H9 (cell line): ENCODE data around the gene ZFP36L1. TPM values are rescaled to one million over a fixed set of nuclear protein-coding genes. Genes with fewer than 3 reads are reported as not detected.

ENCODE experiments used
- DNase-seq: peaks from one replicate; pipeline ENCODE4 v3.0.0-alpha.2; 2017
- H2AFZ ChIP-seq: one replicate; pipeline ENCODE4 v1.6.1; 2013; ENCODE audit warnings: mild to moderate bottlenecking, low read length, control low read depth, moderate library complexity
- H2AK5ac ChIP-seq: 2 replicates; pipeline ENCODE4 v1.6.1; 2013; ENCODE audit warnings: low read length, control low read depth, mixed read lengths; ENCODE audit not compliant: insufficient read length
- H2BK120ac ChIP-seq: one replicate; pipeline ENCODE4 v1.6.1; 2013; ENCODE audit warnings: low read depth, mild to moderate bottlenecking, low read length, control low read depth, inconsistent platforms; ENCODE audit not compliant: poor library complexity, severe bottlenecking
- H2BK12ac ChIP-seq: 2 replicates; pipeline ENCODE4 v1.6.1; 2013; ENCODE audit warnings: low read length, control low read depth, mixed read lengths, low read depth; ENCODE audit not compliant: insufficient read length
- H2BK15ac ChIP-seq: 2 replicates; pipeline ENCODE4 v1.6.1; 2013; ENCODE audit warnings: low read depth, low read length, control low read depth
- H2BK20ac ChIP-seq: one replicate; pipeline ENCODE4 v1.6.1; 2013; ENCODE audit warnings: low read depth, mild to moderate bottlenecking, low read length, control low read depth, inconsistent platforms; ENCODE audit not compliant: poor library complexity, severe bottlenecking
- H2BK5ac ChIP-seq: 2 replicates; pipeline ENCODE4 v1.6.1; 2013; ENCODE audit warnings: low read length, control low read depth, mixed read lengths; ENCODE audit not compliant: insufficient read length
- H3K14ac ChIP-seq: 2 replicates; pipeline ENCODE4 v1.6.1; 2013; ENCODE audit warnings: low read length, control low read depth; ENCODE audit not compliant: insufficient read depth
- H3K18ac ChIP-seq: 2 replicates; pipeline ENCODE4 v1.6.1; 2013; ENCODE audit warnings: low read depth, mild to moderate bottlenecking, mixed read lengths, low read length, control low read depth; ENCODE audit not compliant: insufficient read length
- H3K23ac ChIP-seq: 2 replicates; pipeline ENCODE4 v1.6.1; 2013; ENCODE audit warnings: low read length, control low read depth, mixed read lengths, low read depth; ENCODE audit not compliant: insufficient read length
- H3K23me2 ChIP-seq: 2 replicates; pipeline ENCODE4 v1.6.1; 2013; ENCODE audit warnings: low read depth, mild to moderate bottlenecking, mixed read lengths, low read length, control low read depth; ENCODE audit not compliant: insufficient read length, poor library complexity, severe bottlenecking
- H3K27ac ChIP-seq: 2 replicates; pipeline ENCODE4 v1.5.1; 2013; ENCODE audit warnings: low read length, control low read depth, mixed read lengths, low read depth; ENCODE audit not compliant: insufficient read length
- H3K27me3 ChIP-seq: 2 replicates; pipeline ENCODE4 v1.6.1; 2013; ENCODE audit warnings: low read length, control low read depth, inconsistent platforms; ENCODE audit not compliant: insufficient read depth
- H3K4ac ChIP-seq: 2 replicates; pipeline ENCODE4 v1.6.1; 2013; ENCODE audit warnings: low read depth, mild to moderate bottlenecking, control low read depth, inconsistent platforms, low read length, moderate library complexity
- H3K4me1 ChIP-seq: 2 replicates; pipeline ENCODE4 v1.6.1; 2013; ENCODE audit warnings: low read length, control low read depth, inconsistent platforms; ENCODE audit not compliant: insufficient read depth
- H3K4me2 ChIP-seq: 2 replicates; pipeline ENCODE4 v1.6.1; 2013; ENCODE audit warnings: low read length, control low read depth, mixed read lengths; ENCODE audit not compliant: insufficient read length, insufficient read depth
- H3K56ac ChIP-seq: 2 replicates; pipeline ENCODE4 v1.6.1; 2013; ENCODE audit warnings: low read depth, mild to moderate bottlenecking, mixed read lengths, low read length, control low read depth; ENCODE audit not compliant: insufficient read length
- H3K79me1 ChIP-seq: 2 replicates; pipeline ENCODE4 v1.6.1; 2013; ENCODE audit warnings: low read depth, mild to moderate bottlenecking, moderate library complexity, low read length, control low read depth, inconsistent platforms; ENCODE audit not compliant: insufficient read depth, poor library complexity, severe bottlenecking
- H3K79me2 ChIP-seq: 2 replicates; pipeline ENCODE4 v1.6.1; 2013; ENCODE audit warnings: low read length, control low read depth, inconsistent platforms; ENCODE audit not compliant: insufficient read depth
- H3K9ac ChIP-seq: 2 replicates; pipeline ENCODE4 v1.6.1; 2013; ENCODE audit warnings: low read length, control low read depth, mixed read lengths; ENCODE audit not compliant: insufficient read length; ENCODE audit errors: extremely low read depth
- H3K9me3 ChIP-seq: one replicate; pipeline ENCODE4 v1.6.1; 2013; ENCODE audit warnings: low read depth, low read length, inconsistent platforms; ENCODE audit not compliant: control insufficient read depth
- H3T11ph ChIP-seq: one replicate; pipeline ENCODE4 v1.6.1; 2013; ENCODE audit warnings: mild to moderate bottlenecking, low read length, control low read depth, inconsistent platforms
- H4K20me1 ChIP-seq: one replicate; pipeline ENCODE4 v1.6.1; 2013; ENCODE audit not compliant: control insufficient read depth, insufficient read length, insufficient read depth
- H4K5ac ChIP-seq: 2 replicates; pipeline ENCODE4 v1.6.1; 2013; ENCODE audit warnings: low read depth, mild to moderate bottlenecking, mixed read lengths, low read length, control low read depth; ENCODE audit not compliant: insufficient read length
- H4K8ac ChIP-seq: replicated peaks from 2 replicates; pipeline ENCODE4 v1.6.1; 2013; ENCODE audit warnings: low read length, control low read depth, mixed read lengths, low read depth; ENCODE audit not compliant: insufficient read length
- H4K91ac ChIP-seq: 2 replicates; pipeline ENCODE4 v1.6.1; 2013; ENCODE audit warnings: low read depth, mild to moderate bottlenecking, moderate library complexity, mixed read lengths, low read length, control low read depth; ENCODE audit not compliant: insufficient read length
- H3K27ac Mint-ChIP-seq, 3 experiments: 2 replicates in 2 of 3; 3 replicates in 1 of 3; pipeline ENCODE4 v1.8.0; 2020 to 2021; ENCODE audit warnings: mixed read lengths in 3 of 3, mild to moderate bottlenecking in 1 of 3, moderate library complexity in 1 of 3
- H3K27me3 Mint-ChIP-seq: 2 replicates; pipeline ENCODE4 v1.8.0; 2021; ENCODE audit warnings: low read depth, mild to moderate bottlenecking, moderate library complexity, mixed read lengths
- H3K36me3 Mint-ChIP-seq, 3 experiments: 2 replicates in 2 of 3; 3 replicates in 1 of 3; pipeline ENCODE4 v1.8.0; 2020 to 2021; ENCODE audit warnings: low read depth in 3 of 3, mixed read lengths in 3 of 3; ENCODE audit not compliant: insufficient read depth in 1 of 3
- H3K4me1 Mint-ChIP-seq, 2 experiments: 2 replicates each; pipeline ENCODE4 v1.8.0; 2020; ENCODE audit warnings: mixed read lengths in 2 of 2
- H3K4me3 Mint-ChIP-seq, 2 experiments: 2 replicates in 1 of 2; 3 replicates in 1 of 2; pipeline ENCODE4 v1.8.0; 2020 to 2021; ENCODE audit warnings: mild to moderate bottlenecking in 2 of 2, mixed read lengths in 2 of 2, moderate library complexity in 1 of 2
- H3K9me3 Mint-ChIP-seq, 2 experiments: 2 replicates in 1 of 2; 3 replicates in 1 of 2; pipeline ENCODE4 v1.8.0; 2020; ENCODE audit warnings: mild to moderate bottlenecking in 2 of 2, mixed read lengths in 2 of 2, moderate library complexity in 1 of 2
- WGBS: extraction: QIAGEN DNeasy Blood & Tissue Kit; methylation state at CpG from one replicate; pipeline ENCODE4 v1.1.7; 2013; ENCODE audit warnings: missing lambda C conversion rate, low lambda C conversion rate, mixed read lengths; ENCODE audit not compliant: insufficient read length; ENCODE audit errors: extremely low coverage; 5-methylcytosine and 5-hydroxymethylcytosine counted together
- total RNA-seq: library from RNA; stranded (reverse); gene quantifications from 2 replicates; pipeline ENCODE4 v1.2.1, GENCODE V29; 2021
- TF ChIP-seq, protein P1 (sequence below): fragments of 200-600 bp; sonication (generic); conservative IDR thresholded peaks from 3 replicates; pipeline ENCODE4 v1.8.0; 2021; ENCODE audit warnings: antibody characterized with exemption, mild to moderate bottlenecking

Gene ZFP36L1
- total RNA-seq, 1 experiment from 2014 or later, result 109 TPM

DNA sequence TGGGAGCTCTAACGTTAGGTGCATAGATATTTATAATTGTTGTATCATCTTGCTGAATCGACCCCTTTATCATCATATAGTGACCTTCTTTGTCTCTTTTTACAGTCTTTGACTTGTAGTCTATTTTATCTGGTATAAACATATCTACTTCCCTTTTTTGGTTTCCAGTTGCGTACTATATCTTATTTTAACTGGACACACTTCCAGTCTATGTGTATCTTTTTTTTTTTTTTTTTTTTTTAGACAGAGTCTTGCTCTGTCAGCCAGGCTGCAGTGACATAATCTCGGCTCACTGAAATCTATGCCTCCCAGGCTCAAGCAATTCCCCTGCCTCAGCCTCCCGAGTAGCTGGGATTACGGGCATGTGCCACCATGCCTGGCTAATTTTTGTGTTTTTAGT lies 41.9 kb upstream of the ZFP36L1 start:
- WGBS, result no CpG with 5 or more reads among the region's 6 CpGs

More for the DNA sequence above, 41.9 kb upstream of the ZFP36L1 start:
- H2BK20ac ChIP-seq, result no peak overlapping the region
- H4K5ac ChIP-seq, result no peak overlapping the region
- H2BK5ac ChIP-seq, result no peak overlapping the region
- no peak overlapping the region for H2BK120ac ChIP-seq
- TF ChIP-seq, protein P1, sequence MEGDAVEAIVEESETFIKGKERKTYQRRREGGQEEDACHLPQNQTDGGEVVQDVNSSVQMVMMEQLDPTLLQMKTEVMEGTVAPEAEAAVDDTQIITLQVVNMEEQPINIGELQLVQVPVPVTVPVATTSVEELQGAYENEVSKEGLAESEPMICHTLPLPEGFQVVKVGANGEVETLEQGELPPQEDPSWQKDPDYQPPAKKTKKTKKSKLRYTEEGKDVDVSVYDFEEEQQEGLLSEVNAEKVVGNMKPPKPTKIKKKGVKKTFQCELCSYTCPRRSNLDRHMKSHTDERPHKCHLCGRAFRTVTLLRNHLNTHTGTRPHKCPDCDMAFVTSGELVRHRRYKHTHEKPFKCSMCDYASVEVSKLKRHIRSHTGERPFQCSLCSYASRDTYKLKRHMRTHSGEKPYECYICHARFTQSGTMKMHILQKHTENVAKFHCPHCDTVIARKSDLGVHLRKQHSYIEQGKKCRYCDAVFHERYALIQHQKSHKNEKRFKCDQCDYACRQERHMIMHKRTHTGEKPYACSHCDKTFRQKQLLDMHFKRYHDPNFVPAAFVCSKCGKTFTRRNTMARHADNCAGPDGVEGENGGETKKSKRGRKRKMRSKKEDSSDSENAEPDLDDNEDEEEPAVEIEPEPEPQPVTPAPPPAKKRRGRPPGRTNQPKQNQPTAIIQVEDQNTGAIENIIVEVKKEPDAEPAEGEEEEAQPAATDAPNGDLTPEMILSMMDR, result no peak
- no peak for DNase-seq
- H3K23ac ChIP-seq, result no peak overlapping the region
- H3K4me1 Mint-ChIP-seq, result no peaks in the 10 kb centered on the region
- peaks cover 13 to 32% of the 10 kb centered on the region in 2 experiments; a peak in 4 of 5 replicates for H3K9me3 Mint-ChIP-seq
- no peak overlapping the region for H2BK12ac ChIP-seq
- H3K27ac Mint-ChIP-seq, result no peak overlapping the region
- H2AFZ ChIP-seq, result no peak overlapping the region
- no peak overlapping the region for H3K27ac ChIP-seq
- no peak overlapping the region for H3K4me2 ChIP-seq
- H3K36me3 Mint-ChIP-seq, result peaks cover 3 to 7% (median 4%) of the 10 kb centered on the region in 3 experiments; a peak in 5 of 7 replicates
- no peak overlapping the region for H3K56ac ChIP-seq
- no peak overlapping the region for H3K14ac ChIP-seq
- H3K18ac ChIP-seq, result no peak overlapping the region
- H4K91ac ChIP-seq, result no peak overlapping the region
- no peaks in the 10 kb centered on the region for H3K23me2 ChIP-seq
- no peak overlapping the region for H3K4me3 Mint-ChIP-seq
- no peak overlapping the region for H2AK5ac ChIP-seq
- no peak overlapping the region for H3K4ac ChIP-seq
- no peak overlapping the region for H3T11ph ChIP-seq
- no peak overlapping the region for H2BK15ac ChIP-seq
- H3K27me3 ChIP-seq, result no peaks in the 10 kb centered on the region
- H3K9me3 ChIP-seq, result no peaks in the 10 kb centered on the region
- no peaks in the 10 kb centered on the region for H3K4me1 ChIP-seq
- H4K20me1 ChIP-seq, result no peaks in the 10 kb centered on the region
- no peaks in the 10 kb centered on the region for H3K79me1 ChIP-seq
- no peaks in the 10 kb centered on the region; the same call in 1 of the 2 replicates for H3K27me3 Mint-ChIP-seq
- H3K9ac ChIP-seq, result no peak overlapping the region
- no peaks in the 10 kb centered on the region for H3K79me2 ChIP-seq
- no peak overlapping the region for H4K8ac ChIP-seq
